Adipocyte (in vitro differentiated cells): ENCODE measurements around the gene GRIN2A.

Source experiments
- DNase-seq: peaks from one replicate; pipeline ENCODE4 v3.0.0-alpha.2; 2015; ENCODE audit warnings: low read depth
- H3K27me3 ChIP-seq: replicated peaks from 2 replicates; pipeline ENCODE4 v1.7.0; 2013; ENCODE audit warnings: mild to moderate bottlenecking, low read length, moderate library complexity; ENCODE audit not compliant: control insufficient read depth, insufficient read depth
- H3K36me3 ChIP-seq: 2 replicates; pipeline ENCODE4 v1.7.0; 2013; ENCODE audit warnings: low read length, mild to moderate bottlenecking, moderate library complexity; ENCODE audit not compliant: control insufficient read depth, insufficient read depth, severe bottlenecking
- H3K4me1 ChIP-seq: 2 replicates; pipeline ENCODE4 v1.7.0; 2013; ENCODE audit warnings: mild to moderate bottlenecking, low read length, moderate library complexity; ENCODE audit not compliant: control insufficient read depth, insufficient read depth
- H3K4me3 ChIP-seq: 2 replicates; pipeline ENCODE4 v1.7.0; 2013; ENCODE audit warnings: mild to moderate bottlenecking, low read length, moderate library complexity
- H3K9ac ChIP-seq: 2 replicates; pipeline ENCODE4 v1.7.0; 2013; ENCODE audit warnings: mild to moderate bottlenecking, low read length, moderate library complexity
- H3K9me3 ChIP-seq: 2 replicates; pipeline ENCODE4 v1.7.0; 2013; ENCODE audit warnings: mild to moderate bottlenecking, low read length, moderate library complexity; ENCODE audit not compliant: control insufficient read depth

Gene GRIN2A

GRCh38 chr16:9850817-9851216 lies 331.4 kb downstream of the GRIN2A start:
- Histone ChIP-seq H3K27me3 (no peaks in the 10 kb centered on the region), H3K9ac (no peak overlapping the region), H3K9me3 (no peaks in the 10 kb centered on the region), H3K36me3 (no peaks in the 10 kb centered on the region), H3K4me1 (peaks cover 31% of the 10 kb centered on the region), H3K4me3 (no peak overlapping the region)
- DNase-seq: no peak

- Histone ChIP-seq H3K9me3 (no peaks in the 10 kb centered on the region), H3K9ac (no peak overlapping the region), H3K4me1 (peaks cover 31% of the 10 kb centered on the region), H3K36me3 (no peaks in the 10 kb centered on the region), H3K4me3 (no peak overlapping the region), H3K27me3 (no peaks in the 10 kb centered on the region)
- no peak for DNase-seq
Observed at GRCh38 chr16:9849697-9850245, 332.5 kb downstream of the GRIN2A start.

GRCh38 chr16:9847146-9847545 lies 335.1 kb downstream of the GRIN2A start:
- Histone ChIP-seq H3K4me1 (peaks cover 33% of the 10 kb centered on the region), H3K4me3 (no peak overlapping the region), H3K36me3 (no peaks in the 10 kb centered on the region), H3K27me3 (no peaks in the 10 kb centered on the region), H3K9ac (no peak overlapping the region), H3K9me3 (no peaks in the 10 kb centered on the region)
- DNase-seq: no peak

GRCh38 chr16:9846362-9847099 lies 335.7 kb downstream of the GRIN2A start:
- Histone ChIP-seq H3K9ac (peak overlapping the region; percentile 44), H3K27me3 (no peaks in the 10 kb centered on the region), H3K9me3 (no peaks in the 10 kb centered on the region), H3K36me3 (no peaks in the 10 kb centered on the region), H3K4me3 (no peak overlapping the region), H3K4me1 (peaks cover 33% of the 10 kb centered on the region)
- DNase-seq: no peak

- Histone ChIP-seq H3K9me3 (no peaks in the 10 kb centered on the region), H3K4me3 (no peak overlapping the region), H3K36me3 (no peaks in the 10 kb centered on the region), H3K9ac (peak overlapping the region; percentile 44), H3K4me1 (peaks cover 33% of the 10 kb centered on the region), H3K27me3 (no peaks in the 10 kb centered on the region)
- DNase-seq: peak; percentile 51
Observed at GRCh38 chr16:9845661-9846361, 336.4 kb downstream of the GRIN2A start.

GRCh38 chr16:9844361-9844760 lies 337.9 kb downstream of the GRIN2A start:
- Histone ChIP-seq H3K27me3 (no peaks in the 10 kb centered on the region), H3K4me3 (no peak overlapping the region), H3K9me3 (no peaks in the 10 kb centered on the region), H3K36me3 (no peaks in the 10 kb centered on the region), H3K9ac (no peak overlapping the region), H3K4me1 (peaks cover 33% of the 10 kb centered on the region)
- DNase-seq: peak; percentile 8

- H3K9me3 ChIP-seq: no peaks in the 10 kb centered on the region
- no peak for DNase-seq
- peaks cover 33% of the 10 kb centered on the region for H3K4me1 ChIP-seq
- no peak overlapping the region for H3K4me3 ChIP-seq
- H3K27me3 ChIP-seq: no peaks in the 10 kb centered on the region
- H3K36me3 ChIP-seq: no peaks in the 10 kb centered on the region
- H3K9ac ChIP-seq: no peak overlapping the region
Observed at GRCh38 chr16:9843424-9844018, 338.7 kb downstream of the GRIN2A start.

GRCh38 chr16:9840761-9841665 lies 341.2 kb downstream of the GRIN2A start:
- Histone ChIP-seq H3K36me3 (no peaks in the 10 kb centered on the region), H3K27me3 (no peaks in the 10 kb centered on the region), H3K4me1 (peaks cover 24% of the 10 kb centered on the region), H3K9me3 (no peaks in the 10 kb centered on the region), H3K4me3 (no peak overlapping the region), H3K9ac (no peak overlapping the region)
- DNase-seq: no peak

- no peaks in the 10 kb centered on the region for H3K4me1 ChIP-seq
- H3K9ac ChIP-seq: no peak overlapping the region
- no peaks in the 10 kb centered on the region for H3K27me3 ChIP-seq
- H3K36me3 ChIP-seq: no peaks in the 10 kb centered on the region
- no peak for DNase-seq
- no peaks in the 10 kb centered on the region for H3K9me3 ChIP-seq
- H3K4me3 ChIP-seq: no peak overlapping the region
Observed at GRCh38 chr16:9837481-9837880, 344.7 kb downstream of the GRIN2A start.

GRCh38 chr16:9836118-9836736 lies 346.0 kb downstream of the GRIN2A start:
- no peaks in the 10 kb centered on the region for H3K4me1 ChIP-seq
- no peak overlapping the region for H3K9ac ChIP-seq
- no peaks in the 10 kb centered on the region for H3K9me3 ChIP-seq
- peak; percentile 62 for DNase-seq
- no peak overlapping the region for H3K4me3 ChIP-seq
- H3K36me3 ChIP-seq: no peaks in the 10 kb centered on the region
- H3K27me3 ChIP-seq: no peaks in the 10 kb centered on the region
